H1 (cell line): Measurements from ENCODE around the gene SLC1A3. TPM values are rescaled to one million over a fixed set of nuclear protein-coding genes. Genes with fewer than 3 reads are reported as not detected.

Experiments used
- CTCF ChIA-PET: fragments of 300-600 bp; sonication (Branson Sonifier 250); formaldehyde crosslinking; loops from one replicate; lab custom pipeline; 2021; ENCODE audit not compliant: partially characterized antibody; lab: Charles Lee
- POLR2A ChIA-PET: fragments of 300-600 bp; sonication (Branson Sonifier 250); formaldehyde crosslinking; loops from one replicate; lab custom pipeline; 2021; ENCODE audit warnings: inconsistent platforms; ENCODE audit not compliant: partially characterized antibody; lab: Charles Lee
- DNase-seq, 2 experiments: peaks; one replicate each; pipeline versions ENCODE4 v3.0.0 to v3.0.0-alpha.2; 2010 to 2022; ENCODE audit warnings: low spot score in 2 of 2, low read depth in 1 of 2, mixed read lengths in 1 of 2
- FAIRE-seq: peaks from 2 replicates; lab custom pipeline; 2011; peaks lifted over from hg19 to GRCh38; lab: Jason Lieb, UNC
- H2AFZ ChIP-seq: 2 replicates; pipeline ENCODE4 v1.8.1; 2012; ENCODE audit warnings: low read length, inconsistent platforms
- H2AK5ac ChIP-seq: 2 replicates; pipeline ENCODE4 v1.6.1; 2013; ENCODE audit warnings: low read depth, low read length
- H2BK120ac ChIP-seq: replicated peaks from 2 replicates; pipeline ENCODE3; 2013; ENCODE audit warnings: low read depth, low read length, inconsistent platforms
- H2BK12ac ChIP-seq: 2 replicates; pipeline ENCODE4 v1.6.1; 2013; ENCODE audit warnings: low read depth, low read length
- H2BK15ac ChIP-seq: 2 replicates; pipeline ENCODE4 v1.6.1; 2013; ENCODE audit warnings: low read length
- H2BK20ac ChIP-seq: 2 replicates; pipeline ENCODE4 v1.6.1; 2013; ENCODE audit warnings: low read length
- H2BK5ac ChIP-seq: 2 replicates; pipeline ENCODE4 v1.6.1; 2013; ENCODE audit warnings: low read depth, low read length
- H3K14ac ChIP-seq: 2 replicates; pipeline ENCODE4 v1.6.1; 2013; ENCODE audit warnings: inconsistent platforms; ENCODE audit not compliant: insufficient read length
- H3K18ac ChIP-seq: 2 replicates; pipeline ENCODE4 v1.6.1; 2013; ENCODE audit warnings: low read length; ENCODE audit errors: extremely low read depth
- H3K23ac ChIP-seq: 2 replicates; pipeline ENCODE4 v1.6.1; 2013; ENCODE audit warnings: inconsistent platforms; ENCODE audit not compliant: insufficient read length
- H3K23me2 ChIP-seq: 2 replicates; pipeline ENCODE4 v1.6.1; 2013; ENCODE audit warnings: low read depth, low read length
- H3K27ac ChIP-seq: 2 replicates; pipeline ENCODE4 v1.6.1; 2011; ENCODE audit warnings: low read depth, low read length, inconsistent platforms
- H3K27me3 ChIP-seq, 4 experiments: replicated peaks in 1 of 4; 1 replicate in 1 of 4; 2 replicates in 3 of 4; pipeline versions ENCODE4 v1.6.1 to v1.8.1; 2011 to 2013; ENCODE audit warnings: low read length in 3 of 4, mild to moderate bottlenecking in 3 of 4, inconsistent platforms in 2 of 4, mixed read lengths in 2 of 4, moderate library complexity in 1 of 4; ENCODE audit not compliant: control insufficient read depth in 3 of 4, insufficient read depth in 3 of 4; ENCODE audit errors: extremely low read depth in 1 of 4
- H3K36me3 ChIP-seq, 4 experiments: 2 replicates each; pipeline versions ENCODE4 v1.6.1 to v1.8.1; 2011 to 2013; ENCODE audit warnings: mild to moderate bottlenecking in 4 of 4, low read length in 3 of 4, moderate library complexity in 2 of 4, control low read depth in 1 of 4, inconsistent platforms in 1 of 4; ENCODE audit not compliant: insufficient read depth in 4 of 4, control insufficient read depth in 2 of 4
- H3K4ac ChIP-seq: replicated peaks from 2 replicates; pipeline ENCODE3; 2013; ENCODE audit warnings: low read length, low read depth, mixed read lengths, inconsistent platforms; ENCODE audit not compliant: insufficient read length
- H3K4me1 ChIP-seq, 4 experiments: replicated peaks in 1 of 4; 1 replicate in 1 of 4; 2 replicates in 3 of 4; pipeline versions ENCODE4 v1.6.1 to v1.8.1; 2011 to 2013; ENCODE audit warnings: low read length in 3 of 4, inconsistent platforms in 2 of 4, mixed read lengths in 1 of 4; ENCODE audit not compliant: insufficient read depth in 4 of 4, control insufficient read depth in 3 of 4
- H3K4me2 ChIP-seq, 2 experiments: 2 replicates each; pipeline versions ENCODE4 v1.6.1 to v1.8.1; 2011 to 2013; ENCODE audit warnings: low read depth in 2 of 2, low read length in 2 of 2, control low read depth in 1 of 2, inconsistent platforms in 1 of 2, mild to moderate bottlenecking in 1 of 2; ENCODE audit not compliant: insufficient read depth in 1 of 2
- H3K4me3 ChIP-seq, 4 experiments: fragments of 200-600, 300-600 bp in 1 of 4; sonication (generic), shearing (Covaris generic), sonication (Bioruptor Twin) in 1 of 4; 2 replicates each; pipeline versions ENCODE4 v1.5.1 to v1.8.1; 2011 to 2016; ENCODE audit warnings: low read length in 4 of 4, low read depth in 3 of 4, control low read depth in 2 of 4, inconsistent platforms in 2 of 4, mild to moderate bottlenecking in 2 of 4, mixed read lengths in 1 of 4, moderate library complexity in 1 of 4; ENCODE audit not compliant: insufficient read depth in 2 of 4; ENCODE audit errors: extremely low read depth in 1 of 4
- H3K56ac ChIP-seq: replicated peaks from 2 replicates; pipeline ENCODE3; 2013; ENCODE audit warnings: low read depth, mild to moderate bottlenecking, mixed read lengths, low read length, inconsistent platforms; ENCODE audit not compliant: insufficient read length
- H3K79me1 ChIP-seq: 2 replicates; pipeline ENCODE4 v1.6.1; 2013; ENCODE audit warnings: low read depth, low read length, control low read depth
- H3K79me2 ChIP-seq, 2 experiments: 2 replicates each; pipeline versions ENCODE4 v1.6.1 to v1.8.1; 2012 to 2013; ENCODE audit warnings: low read length in 2 of 2, mild to moderate bottlenecking in 2 of 2, inconsistent platforms in 1 of 2; ENCODE audit not compliant: insufficient read depth in 2 of 2, control insufficient read depth in 1 of 2
- H3K9ac ChIP-seq, 4 experiments: replicated peaks in 1 of 4; 1 replicate in 1 of 4; 2 replicates in 3 of 4; pipeline versions ENCODE4 v1.6.1 to v1.8.1; 2011 to 2013; ENCODE audit warnings: low read depth in 3 of 4, low read length in 3 of 4, control low read depth in 2 of 4, mild to moderate bottlenecking in 2 of 4, moderate library complexity in 2 of 4, inconsistent platforms in 1 of 4; ENCODE audit errors: extremely low read depth in 1 of 4
- H3K9me3 ChIP-seq, 2 experiments: 2 replicates each; pipeline versions ENCODE4 v1.6.1 to v1.8.1; 2012 to 2013; ENCODE audit warnings: mild to moderate bottlenecking in 2 of 2, moderate library complexity in 2 of 2, control low read depth in 1 of 2, inconsistent platforms in 1 of 2, low read depth in 1 of 2, low read length in 1 of 2, mixed read lengths in 1 of 2; ENCODE audit not compliant: insufficient read depth in 2 of 2
- H4K20me1 ChIP-seq, 2 experiments: replicated peaks in 1 of 2; 2 replicates each; pipeline versions ENCODE3 to v1.8.1; 2011 to 2013; ENCODE audit warnings: inconsistent platforms in 2 of 2, low read length in 2 of 2, mild to moderate bottlenecking in 1 of 2; ENCODE audit not compliant: insufficient read depth in 2 of 2, control insufficient read depth in 1 of 2
- H4K5ac ChIP-seq: 2 replicates; pipeline ENCODE4 v1.6.1; 2013; ENCODE audit warnings: low read length, low read depth, mixed read lengths, inconsistent platforms; ENCODE audit not compliant: insufficient read length
- H4K8ac ChIP-seq: 2 replicates; pipeline ENCODE4 v1.8.0; 2013; ENCODE audit warnings: mild to moderate bottlenecking, moderate library complexity, low read length, inconsistent platforms; ENCODE audit not compliant: insufficient read depth; ENCODE audit errors: extremely low read depth
- H4K91ac ChIP-seq: replicated peaks from 2 replicates; pipeline ENCODE3; 2013; ENCODE audit warnings: low read length, mixed read lengths, inconsistent platforms; ENCODE audit not compliant: insufficient read length
- CEBPB ChIP-seq: IDR thresholded peaks from 2 replicates; pipeline ENCODE4 v1.6.1; 2012; ENCODE audit warnings: low read depth, low read length
- EZH2 ChIP-seq: fragments of 200-600 bp; sonication (generic); IDR thresholded peaks from 2 replicates; pipeline ENCODE4 v1.7.1; 2012; ENCODE audit warnings: low read depth, mild to moderate bottlenecking, moderate library complexity, low read length, inconsistent platforms; ENCODE audit not compliant: severe bottlenecking
- WGBS, 2 experiments: shearing (Covaris generic) in 1 of 2; methylation state at CpG; one replicate each; pipeline versions ENCODE4 v1.1.6 to v1.1.7; 2013 to 2015; ENCODE audit warnings: low lambda C conversion rate in 2 of 2, mixed read lengths in 2 of 2, inconsistent platforms in 1 of 2, low coverage in 1 of 2, missing lambda C conversion rate in 1 of 2; ENCODE audit not compliant: insufficient replicate concordance in 2 of 2, insufficient coverage in 1 of 2, insufficient read length in 1 of 2; ENCODE audit errors: extremely low coverage in 1 of 2, missing lambda C conversion rate in 1 of 2; 5-methylcytosine and 5-hydroxymethylcytosine counted together
- polyA plus RNA-seq, 7 experiments: library from polyadenylated mRNA; depleted of rRNA in 3 of 7; stranded (reverse) in 5 of 7; unstranded in 2 of 7; fragments of >200 nt in 5 of 7; fragments of 200-250 nt in 2 of 7; gene quantifications; 1 replicate in 5 of 7; 2 replicates in 1 of 7; 4 replicates in 1 of 7; pipeline versions ENCODE4 v1.2.1 to v1.2.3, GENCODE V29; 2011 to 2013; ENCODE audit warnings: missing spikeins in 2 of 7, mixed read lengths in 2 of 7
- total RNA-seq: library from RNA; stranded (reverse); fragmentation: NEBNext Ultra II Directional; extraction: Animal tissue kit (Norgen Biotek cat#: 25700); gene quantifications from 2 replicates; pipeline ENCODE4 v1.2.1, GENCODE V29; 2021

Gene SLC1A3
- total and polyA plus RNA-seq, 2 of the 8 experiments (the other 6 are each of a cell fraction or from before 2014, with no cell fraction given): 26.7 to 35.3 TPM

- 46% methylated on average over 10 of the region's 10 CpGs; no CpG with 5 or more reads in 1 of the 2 experiments for WGBS, 2 experiments
- Histone ChIP-seq H2BK120ac (no peak overlapping the region), H4K20me1 (no peaks in the 10 kb centered on the region), H3K9me3 (no peaks in the 10 kb centered on the region), H3K4me2 (peak overlapping the region; percentile 73 to 85), H4K91ac (no peak overlapping the region), H2AK5ac (no peak overlapping the region), H3K36me3 (peaks cover 0 to 25% (median 6%) of the 10 kb centered on the region in 4 experiments; a peak in 6 of 8 replicates), H2BK15ac (no peak overlapping the region; the same call in 1 of the 2 replicates), H3K14ac (no peak overlapping the region), H4K5ac (no peak overlapping the region), H2BK20ac (no peak overlapping the region), H3K56ac (no peak overlapping the region), H4K8ac (no peak overlapping the region), H3K79me2 (peaks cover 0 to 43% of the 10 kb centered on the region in 2 experiments; a peak in 2 of 4 replicates), H2AFZ (no peak overlapping the region), H3K27ac (no peak overlapping the region), H3K23ac (no peak overlapping the region), H3K9ac (no peak overlapping the region), H3K27me3 (no peaks in the 10 kb centered on the region), H3K18ac (no peak overlapping the region; the same call in 1 of the 2 replicates), H2BK5ac (no peak overlapping the region), H3K79me1 (no peaks in the 10 kb centered on the region), H3K4me3 (peak overlapping the region; percentile 16 to 74 (median 70); a peak in 5 of 8 replicates), H2BK12ac (no peak overlapping the region), H3K4me1 (peaks cover 1 to 6% (median 3%) of the 10 kb centered on the region in 4 experiments; a peak in 6 of 7 replicates), H3K4ac (no peak overlapping the region), H3K23me2 (0 out of 2 replicates have a peak, but pooled peaks cover 2% of the 10 kb centered on the region)
- POLR2A ChIA-PET: interaction anchor here (0.7 to 4.4 kb wide), 6 partner anchors 8 to 44 kb away, joined by 3 to 26 read pairs (median 5); no protein-coding TSS in a partner anchor
- TF ChIP-seq EZH2 (no peak), CEBPB (peak; percentile 75)
- DNase-seq: no peak
- CTCF ChIA-PET: interaction anchor here (0.6 to 4.7 kb wide), 11 partner anchors 9 to 625 kb away, joined by 3 to 29 read pairs (median 4); no protein-coding TSS in a partner anchor
- no peak for FAIRE-seq
Measured at GRCh38 chr5:36607838-36608783, 1.7 kb downstream of the SLC1A3 start.
